ENCODE data around the gene PCP4. TPM values are rescaled to one million over a fixed set of nuclear protein-coding genes. Genes with fewer than 3 reads are reported as not detected.
A peak's percentile ranks its signal among the peaks of the same experiment; 100 is the strongest.

PCP4 gene
- total RNA-seq, 8 experiments from 2014 or later = 3.3 to 36.4 (median 18.7) TPM; not detected in 3

GRCh38 chr21:39904457-39904856, 37.2 kb downstream of the PCP4 start:
- Histone ChIP-seq H3K4me1 (replicated peaks in 1 of 2) (peaks cover 0 to 16% of the 10 kb centered on the region in 2 donors), H3K4me3 (no peak overlapping the region), H3K27ac (no peak overlapping the region)
- 0 to 100% (median 94%) methylated on average over 1 to 3 of the region's 3 CpGs; no CpG with 5 or more reads in 5 of the 10 experiments for WGBS, 10 experiments
- in situ Hi-C loops (cut with MboI; ENCODE audit: low pct_unique_long_range_greater_than_20kb in 2 of 9, low sequenced_read_pairs in 9 of 9, unreplicated experiment in 9 of 9) = no loop called here
- ATAC-seq (replicated peaks in 6 of 8) = no peak

- H3K4me3 ChIP-seq = no peak overlapping the region
- peak in 1 of 8 experiments; percentile 37 for ATAC-seq (replicated peaks in 6 of 8)
- no peak overlapping the region for H3K27ac ChIP-seq
- in situ Hi-C loops (cut with MboI; ENCODE audit: low pct_unique_long_range_greater_than_20kb in 2 of 9, low sequenced_read_pairs in 9 of 9, unreplicated experiment in 9 of 9) = no loop called here
- H3K4me1 ChIP-seq (replicated peaks in 1 of 2) = peaks cover 13 to 31% of the 10 kb centered on the region in 2 donors
- 0 to 85% (median 48%) methylated on average over 1 to 5 of the region's 9 CpGs; no CpG with 5 or more reads in 4 of the 10 experiments for WGBS, 10 experiments
Measured at GRCh38 chr21:39908265-39908923, 41.2 kb downstream of the PCP4 start.

GRCh38 chr21:39911286-39912199, 44.3 kb downstream of the PCP4 start:
- 5 to 70% (median 60%) methylated on average over 1 to 10 of the region's 10 CpGs; no CpG with 5 or more reads in 3 of the 10 experiments for WGBS, 10 experiments

GRCh38 chr21:39913706-39914305, 46.6 kb downstream of the PCP4 start:
- Histone ChIP-seq H3K4me1 (replicated peaks in 1 of 2) (peaks cover 23 to 28% of the 10 kb centered on the region in 2 donors), H3K27ac (no peak overlapping the region), H3K4me3 (no peak overlapping the region)
- in situ Hi-C loops (cut with MboI; ENCODE audit: low pct_unique_long_range_greater_than_20kb in 2 of 9, low sequenced_read_pairs in 9 of 9, unreplicated experiment in 9 of 9) = no loop called here
- peak in 1 of 8 experiments; percentile 30 for ATAC-seq (replicated peaks in 6 of 8)
- WGBS, 10 experiments = 9 to 83% (median 50%) methylated on average over 1 to 7 of the region's 8 CpGs; no CpG with 5 or more reads in 3 of the 10 experiments

More at GRCh38 chr21:39911286-39912199, 44.3 kb downstream of the PCP4 start:
- in situ Hi-C loops (cut with MboI; ENCODE audit: low pct_unique_long_range_greater_than_20kb in 2 of 9, low sequenced_read_pairs in 9 of 9, unreplicated experiment in 9 of 9) = no loop called here
- Histone ChIP-seq H3K4me1 (replicated peaks in 1 of 2) (peaks cover 17 to 31% of the 10 kb centered on the region in 2 donors), H3K27ac (no peak overlapping the region), H3K4me3 (no peak overlapping the region)
- ATAC-seq (replicated peaks in 6 of 8) = peak in 5 of 8 experiments; percentile 78 to 92 (median 89)

GRCh38 chr21:39915881-39916280, 48.6 kb downstream of the PCP4 start:
- ATAC-seq (replicated peaks in 6 of 8) = no peak
- in situ Hi-C loops (cut with MboI; ENCODE audit: low pct_unique_long_range_greater_than_20kb in 2 of 9, low sequenced_read_pairs in 9 of 9, unreplicated experiment in 9 of 9) = no loop called here
- WGBS, 10 experiments = 0 to 90% (median 43%) methylated on average over 1 of the region's 1 CpG; no CpG with 5 or more reads in 1 of the 10 experiments
- Histone ChIP-seq H3K4me1 (replicated peaks in 1 of 2) (peaks cover 17 to 24% of the 10 kb centered on the region in 2 donors), H3K27ac (no peak overlapping the region), H3K4me3 (no peak overlapping the region)

GRCh38 chr21:39918558-39918957, 51.3 kb downstream of the PCP4 start:
- in situ Hi-C loops (cut with MboI; ENCODE audit: low pct_unique_long_range_greater_than_20kb in 2 of 9, low sequenced_read_pairs in 9 of 9, unreplicated experiment in 9 of 9) = no loop called here
- Histone ChIP-seq H3K4me3 (no peak overlapping the region), H3K4me1 (replicated peaks in 1 of 2) (peaks cover 9 to 18% of the 10 kb centered on the region in 2 donors), H3K27ac (no peak overlapping the region)
- ATAC-seq (replicated peaks in 6 of 8) = peak in 2 of 8 experiments; percentile 26 to 68
- WGBS, 10 experiments = 0 to 86% (median 49%) methylated on average over 1 to 4 of the region's 4 CpGs

- Histone ChIP-seq H3K4me3 (no peak overlapping the region), H3K4me1 (replicated peaks in 1 of 2) (peaks cover 5 to 15% of the 10 kb centered on the region in 2 donors), H3K27ac (no peak overlapping the region)
- in situ Hi-C loops (cut with MboI; ENCODE audit: low pct_unique_long_range_greater_than_20kb in 2 of 9, low sequenced_read_pairs in 9 of 9, unreplicated experiment in 9 of 9) = no loop called here
- WGBS, 10 experiments = 37 to 100% (median 68%) methylated on average over 1 to 6 of the region's 10 CpGs; no CpG with 5 or more reads in 2 of the 10 experiments
- ATAC-seq (replicated peaks in 6 of 8) = peak in 4 of 8 experiments; percentile 41 to 73 (median 62)
Measured at GRCh38 chr21:39923476-39923875, 56.2 kb downstream of the PCP4 start.

- ATAC-seq (replicated peaks in 6 of 8) = no peak
Measured at GRCh38 chr21:39924577-39925308, 57.5 kb downstream of the PCP4 start.

GRCh38 chr21:39927304-39927886, 60.2 kb downstream of the PCP4 start:
- ATAC-seq (replicated peaks in 6 of 8) = no peak
- in situ Hi-C loops (cut with MboI; ENCODE audit: low pct_unique_long_range_greater_than_20kb in 2 of 9, low sequenced_read_pairs in 9 of 9, unreplicated experiment in 9 of 9) = no loop called here
- H3K4me3 ChIP-seq = no peak overlapping the region
- peaks cover 2 to 10% of the 10 kb centered on the region in 2 donors for H3K4me1 ChIP-seq (replicated peaks in 1 of 2)
- 0 to 88% (median 33%) methylated on average over 1 to 2 of the region's 2 CpGs; no CpG with 5 or more reads in 4 of the 10 experiments for WGBS, 10 experiments
- H3K27ac ChIP-seq = no peak overlapping the region

More at GRCh38 chr21:39924577-39925308, 57.5 kb downstream of the PCP4 start:
- H3K4me3 ChIP-seq = no peak overlapping the region
- WGBS, 10 experiments = 0 to 90% (median 60%) methylated on average over 1 to 7 of the region's 8 CpGs; no CpG with 5 or more reads in 1 of the 10 experiments
- no peak overlapping the region for H3K27ac ChIP-seq
- in situ Hi-C loops (cut with MboI; ENCODE audit: low pct_unique_long_range_greater_than_20kb in 2 of 9, low sequenced_read_pairs in 9 of 9, unreplicated experiment in 9 of 9) = no loop called here
- H3K4me1 ChIP-seq (replicated peaks in 1 of 2) = peaks cover 0 to 10% of the 10 kb centered on the region in 2 donors

GRCh38 chr21:39932335-39932734, 65.1 kb downstream of the PCP4 start:
- Histone ChIP-seq H3K4me1 (replicated peaks in 1 of 2) (peaks cover 0 to 2% of the 10 kb centered on the region in 2 donors), H3K4me3 (no peak overlapping the region), H3K27ac (no peak overlapping the region)
- 0 to 100% (median 50%) methylated on average over 1 of the region's 1 CpG; no CpG with 5 or more reads in 1 of the 10 experiments for WGBS, 10 experiments
- no peak for ATAC-seq (replicated peaks in 6 of 8)
- in situ Hi-C loops (cut with MboI; ENCODE audit: low pct_unique_long_range_greater_than_20kb in 2 of 9, low sequenced_read_pairs in 9 of 9, unreplicated experiment in 9 of 9) = no loop called here

GRCh38 chr21:39934895-39935294, 67.7 kb downstream of the PCP4 start:
- peaks cover 0 to 2% of the 10 kb centered on the region in 2 donors for H3K4me1 ChIP-seq (replicated peaks in 1 of 2)
- H3K4me3 ChIP-seq = no peak overlapping the region
- no peak overlapping the region for H3K27ac ChIP-seq
- in situ Hi-C loops (cut with MboI; ENCODE audit: low pct_unique_long_range_greater_than_20kb in 2 of 9, low sequenced_read_pairs in 9 of 9, unreplicated experiment in 9 of 9) = no loop called here
- 32 to 93% (median 70%) methylated on average over 1 to 2 of the region's 2 CpGs; no CpG with 5 or more reads in 3 of the 10 experiments for WGBS, 10 experiments
- no peak for ATAC-seq (replicated peaks in 6 of 8)

GRCh38 chr21:39935716-39936115, 68.5 kb downstream of the PCP4 start:
- 0 to 93% (median 40%) methylated on average over 1 to 5 of the region's 5 CpGs; no CpG with 5 or more reads in 3 of the 10 experiments for WGBS, 10 experiments
- in situ Hi-C loops (cut with MboI; ENCODE audit: low pct_unique_long_range_greater_than_20kb in 2 of 9, low sequenced_read_pairs in 9 of 9, unreplicated experiment in 9 of 9) = no loop called here
- H3K4me1 ChIP-seq (replicated peaks in 1 of 2) = no peaks in the 10 kb centered on the region

More at GRCh38 chr21:39935716-39936115, 68.5 kb downstream of the PCP4 start:
- no peak for ATAC-seq (replicated peaks in 6 of 8)
- H3K27ac ChIP-seq = no peak overlapping the region
- no peak overlapping the region for H3K4me3 ChIP-seq

All from motor neuron (in vitro differentiated cells).